Hematopoietic multipotent progenitor cell treated with erythropoietin and hydrocortisone succinate and interleukin-3 and kit ligand, for 17 days (in vitro differentiated cells): ENCODE data around the gene DUSP8.
"Not testable (repeated sequence)": the region's sequence is repeated elsewhere in the genome, so short reads cannot be mapped to it uniquely, and the experiment has no call there.

ENCODE experiments used
- DNase-seq: peaks from one replicate; pipeline ENCODE4 v3.0.0-alpha.2; 2015; ENCODE audit warnings: low spot score

Gene DUSP8

DNA sequence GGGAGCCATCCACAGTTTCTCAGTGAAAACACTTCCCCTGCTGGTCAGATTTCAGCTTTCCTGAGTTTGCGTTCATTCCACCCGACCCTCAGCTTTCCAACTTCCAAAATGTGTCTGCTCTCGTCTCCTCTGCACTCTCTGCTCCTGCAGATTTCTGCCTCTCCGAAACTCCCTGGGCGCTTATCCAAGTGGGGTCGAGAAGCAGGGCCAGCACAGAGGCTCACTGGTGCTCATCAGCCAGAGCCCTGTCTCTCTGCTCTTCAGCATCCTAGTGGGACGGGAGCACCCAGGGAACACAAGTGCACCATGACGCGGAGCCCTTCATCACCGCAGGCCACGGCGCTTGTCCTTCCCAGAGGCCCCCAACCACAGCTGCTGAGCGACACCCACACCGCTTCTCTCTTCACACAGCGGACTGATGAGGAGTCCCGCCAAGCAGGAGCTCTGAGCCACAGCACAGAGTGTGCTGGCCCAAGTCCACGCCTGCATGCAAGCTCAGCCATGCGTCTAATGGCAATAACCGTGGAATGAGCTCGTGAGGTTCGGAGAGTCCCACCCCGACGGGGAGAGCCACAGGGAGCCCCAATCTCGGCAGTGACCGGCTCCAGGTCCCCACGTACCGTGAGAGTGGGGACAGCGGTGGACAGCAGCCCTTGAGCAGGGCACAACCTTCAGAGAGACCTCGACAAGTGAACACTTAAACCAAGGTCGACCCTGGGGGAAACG is 57.6 kb downstream of the DUSP8 start:
- DNase-seq, result no peak

DNA sequence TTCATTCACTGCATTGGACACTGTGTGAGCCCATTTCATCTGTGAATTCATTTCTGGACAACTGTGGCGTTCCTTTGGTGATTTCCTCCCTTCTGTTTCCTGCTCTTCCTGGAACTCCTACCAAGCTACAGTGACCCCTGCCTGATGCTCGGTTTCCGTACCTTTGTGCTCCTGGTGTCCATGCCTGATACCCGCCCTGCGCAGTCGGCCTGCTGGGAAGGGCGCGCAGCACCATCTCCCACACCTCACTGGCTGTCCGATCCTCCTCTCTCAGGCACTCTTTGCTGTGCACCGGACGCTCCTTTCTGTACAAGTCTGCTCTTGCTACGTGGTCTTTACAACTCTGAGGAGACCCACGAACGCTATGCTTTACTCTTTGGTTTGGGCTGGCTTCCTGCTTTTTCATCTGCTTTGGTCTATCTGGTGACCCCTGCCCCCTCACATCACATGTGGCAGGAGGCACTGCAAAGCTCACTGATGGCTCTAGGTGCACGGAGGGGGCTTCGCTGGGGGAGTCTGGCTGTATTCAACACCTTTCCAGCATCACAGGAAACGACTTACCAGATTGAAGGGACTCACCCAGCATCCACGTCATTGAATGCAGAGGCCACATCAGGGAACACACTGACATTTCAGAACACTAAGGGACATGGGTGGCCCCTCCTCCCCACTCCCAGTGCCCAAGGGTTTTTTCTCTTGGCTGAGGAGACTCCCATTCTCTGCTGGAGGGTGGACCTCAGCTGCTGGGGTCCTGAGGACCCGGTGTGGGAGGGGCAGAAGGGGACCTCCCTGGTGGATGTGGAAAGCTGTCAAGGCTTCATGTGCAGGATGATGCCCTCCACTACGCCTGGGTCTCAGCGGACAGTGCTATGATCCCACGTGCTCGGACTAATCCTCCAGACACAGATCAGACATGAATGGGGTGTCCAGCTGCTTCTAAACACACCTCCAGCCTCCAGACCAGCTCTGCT is 58.5 kb downstream of the DUSP8 start:
- DNase-seq, result no peak

DNA sequence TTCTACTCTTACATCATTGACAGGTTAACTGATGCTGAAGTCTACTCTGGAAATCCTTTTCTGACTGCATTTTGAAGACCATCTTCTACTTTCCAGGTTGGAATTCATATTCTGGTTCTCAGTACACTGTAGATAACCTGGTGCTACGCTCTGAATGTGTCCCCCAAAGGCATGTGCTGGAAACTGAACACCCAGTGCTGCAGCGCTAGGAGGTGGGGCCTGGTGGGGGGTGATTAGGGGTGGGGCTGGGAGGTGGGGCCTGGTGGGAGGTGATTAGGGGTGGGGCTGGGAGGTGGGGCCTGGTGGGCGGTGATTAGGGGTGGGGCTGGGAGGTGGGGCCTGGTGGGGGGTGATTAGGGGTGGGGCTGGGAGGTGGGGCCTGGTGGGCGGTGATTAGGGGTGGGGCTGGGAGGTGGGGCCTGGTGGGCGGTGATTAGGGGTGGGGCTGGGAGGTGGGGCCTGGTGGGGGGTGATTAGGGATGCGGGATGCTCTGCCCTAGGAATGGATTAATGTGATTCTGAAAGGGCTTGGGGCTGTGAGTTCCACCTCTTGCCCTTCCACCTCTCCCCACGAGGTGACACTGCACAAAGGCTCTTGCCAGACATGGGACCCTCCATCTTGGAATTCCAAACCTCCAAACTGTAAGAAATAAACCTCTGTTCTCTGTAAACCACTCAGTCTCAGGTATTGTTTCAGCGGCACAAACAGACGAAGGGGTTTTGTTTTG is 59.4 kb downstream of the DUSP8 start:
- peak; percentile 43 for DNase-seq

DNA sequence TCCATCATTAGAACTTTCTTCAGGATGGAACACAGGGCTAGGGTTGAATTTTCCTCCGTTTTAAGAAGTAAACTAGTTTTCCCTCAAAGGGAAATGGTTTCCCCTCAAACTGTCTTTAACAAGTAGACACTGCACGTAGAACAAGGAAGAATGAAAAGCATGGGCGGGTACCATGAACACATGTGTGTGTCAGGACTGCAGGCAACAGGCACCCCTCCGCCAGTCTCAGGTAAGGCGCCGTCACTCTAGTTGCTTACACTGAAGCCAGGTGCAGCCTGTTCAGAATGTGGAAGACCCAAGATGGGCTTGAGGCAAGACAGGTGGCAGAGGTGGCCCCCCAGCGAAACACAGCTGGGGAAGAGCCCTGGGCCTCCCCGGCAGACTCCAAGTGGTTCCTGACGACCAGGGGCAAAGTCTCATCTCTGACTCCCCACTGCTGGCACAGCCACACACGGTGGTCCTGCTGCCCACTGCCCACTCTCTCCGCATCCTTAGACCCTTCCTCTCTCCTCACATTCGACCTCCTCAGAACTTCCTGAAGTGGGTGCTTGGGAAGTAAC is 60.1 kb downstream of the DUSP8 start:
- DNase-seq, result no peak

DNA sequence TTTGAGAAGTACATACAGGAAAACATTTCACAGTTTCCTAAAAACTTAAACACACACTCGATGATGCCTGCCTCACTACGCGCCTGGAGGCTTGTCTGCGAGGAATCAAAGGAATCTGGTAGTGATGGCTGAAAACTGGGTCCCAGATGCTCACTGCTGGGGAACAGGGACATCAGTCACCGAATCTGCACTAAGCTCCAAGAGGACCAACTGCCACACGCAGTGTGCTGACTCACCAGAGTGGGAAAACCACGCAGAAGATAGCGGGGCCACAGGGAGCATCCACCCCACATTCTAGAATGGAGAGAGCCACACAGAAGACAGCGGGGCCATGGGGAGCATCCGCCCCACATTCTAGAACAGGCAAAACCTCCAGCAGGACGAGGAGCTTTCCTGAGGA is 61.1 kb downstream of the DUSP8 start:
- no peak for DNase-seq

DNA sequence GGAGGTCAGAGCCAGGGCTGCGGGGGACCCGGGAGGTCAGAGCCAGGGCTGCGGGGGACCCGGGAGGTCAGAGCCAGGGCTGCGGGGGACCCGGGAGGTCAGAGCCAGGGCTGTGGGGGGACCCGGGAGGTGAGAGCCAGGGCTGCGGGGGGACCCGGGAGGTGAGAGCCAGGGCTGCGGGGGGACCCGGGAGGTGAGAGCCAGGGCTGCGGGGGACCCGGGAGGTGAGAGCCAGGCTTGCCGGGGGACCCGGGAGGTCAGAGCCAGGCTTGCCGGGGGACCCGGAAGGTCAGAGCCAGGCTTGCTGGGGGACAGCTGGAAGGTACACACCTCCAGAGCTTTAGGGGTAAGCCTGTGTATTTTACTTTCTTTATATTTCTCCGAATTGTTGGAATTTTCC is 61.7 kb downstream of the DUSP8 start:
- not testable (repeated sequence) for DNase-seq

DNA sequence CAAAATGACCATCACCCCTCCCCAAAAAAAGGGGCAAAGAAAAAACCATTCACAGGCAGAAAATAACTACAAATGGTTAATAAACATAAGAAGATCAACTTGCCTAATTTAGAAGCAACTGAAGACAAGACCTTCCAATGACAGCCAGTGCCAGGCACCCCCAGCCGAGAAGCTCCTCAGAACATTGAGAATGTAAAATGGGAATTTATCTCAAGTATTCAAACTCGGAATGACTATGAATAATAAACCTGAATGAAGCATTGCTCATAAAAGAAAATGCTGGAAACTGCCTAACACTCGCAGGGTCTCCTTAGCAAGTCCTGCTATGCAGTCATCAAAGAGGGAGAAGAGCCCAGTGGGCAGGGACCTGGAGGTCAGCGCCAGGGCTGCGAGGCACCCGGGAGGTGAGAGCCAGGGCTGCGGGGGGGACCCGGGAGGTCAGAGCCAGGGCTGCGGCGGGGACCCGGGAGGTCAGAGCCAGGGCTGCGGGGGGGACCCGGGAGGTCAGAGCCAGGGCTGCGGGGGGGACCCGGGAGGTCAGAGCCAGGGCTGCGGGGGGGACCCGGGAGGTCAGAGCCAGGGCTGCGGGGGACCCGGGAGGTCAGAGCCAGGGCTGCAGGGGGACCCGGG is 62.3 kb downstream of the DUSP8 start:
- no peak for DNase-seq

DNA sequence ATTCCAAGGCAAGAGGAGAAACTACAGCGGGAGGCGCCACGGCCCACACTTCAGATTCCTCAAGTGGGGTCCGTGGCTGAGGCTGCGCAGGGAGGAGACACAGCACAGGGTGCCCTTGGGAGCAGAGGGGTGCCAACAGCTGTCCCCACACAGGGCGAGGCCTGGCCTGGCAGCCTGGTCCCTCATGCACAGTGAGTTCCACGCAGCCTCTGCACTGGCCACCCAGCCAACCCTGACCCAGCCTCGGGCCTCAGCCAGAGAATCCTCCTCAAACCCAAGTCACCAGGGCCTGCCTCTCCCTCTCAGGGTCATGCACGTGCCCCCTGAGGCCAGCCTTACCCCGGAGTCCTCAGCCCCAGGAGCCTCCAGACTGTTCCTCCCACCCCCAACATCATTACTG is 63.1 kb downstream of the DUSP8 start:
- DNase-seq, result no peak

DNA sequence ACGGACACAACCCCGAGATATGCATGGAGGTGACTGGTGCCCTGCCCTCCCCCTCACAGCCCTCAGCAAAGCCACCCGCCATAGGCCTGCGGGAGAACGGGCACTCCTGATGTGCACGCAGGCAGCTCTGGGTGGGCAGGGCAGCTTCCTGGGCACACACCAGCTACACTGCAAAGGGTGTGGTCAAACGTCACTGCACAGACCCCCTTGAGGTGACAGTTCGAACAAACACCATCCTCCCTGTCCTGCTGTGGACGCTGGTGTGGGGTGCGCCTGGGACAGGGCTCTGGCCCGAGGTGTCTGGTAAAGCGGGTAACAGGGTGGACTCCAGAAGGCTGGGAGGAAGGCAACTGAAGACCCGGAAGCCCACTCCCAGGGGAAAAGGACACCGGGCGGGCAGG is 63.6 kb downstream of the DUSP8 start:
- no peak for DNase-seq

DNA sequence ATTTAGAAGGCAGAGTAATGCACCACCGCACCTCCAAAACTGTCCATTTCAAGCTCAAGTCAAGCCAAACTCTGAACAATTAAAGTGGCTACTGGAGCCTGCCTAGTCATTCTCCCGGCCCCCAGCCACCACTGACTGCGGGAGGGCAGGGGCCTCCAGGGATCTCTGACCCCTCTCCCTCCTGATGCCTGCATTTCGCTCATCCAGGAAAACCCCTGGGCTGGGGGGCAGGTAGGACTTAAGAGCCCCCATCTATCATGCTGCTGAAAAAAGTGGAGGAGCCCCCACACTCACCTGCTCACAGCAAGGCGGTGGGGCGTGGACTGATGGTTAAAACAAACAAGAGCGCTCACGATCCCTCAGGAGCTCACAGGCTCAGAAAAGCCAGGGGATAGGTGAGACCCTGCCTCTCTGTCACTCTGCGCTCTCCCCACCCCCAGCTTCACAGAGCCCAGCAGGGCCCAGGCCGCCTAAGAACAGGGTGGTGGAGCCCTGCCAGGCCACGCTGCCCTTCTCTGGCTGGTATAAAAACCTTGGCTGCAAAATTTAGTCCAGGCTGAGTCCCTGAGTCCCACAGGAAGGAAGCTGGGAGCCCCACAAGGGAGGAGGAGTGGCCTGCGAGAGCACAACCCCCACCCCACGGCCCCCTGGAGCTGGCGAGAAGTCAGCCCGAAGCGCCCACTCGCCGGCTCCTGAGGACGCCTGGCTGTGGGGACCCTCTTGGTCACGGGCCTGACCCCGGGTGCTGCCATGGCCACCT is 64.5 kb downstream of the DUSP8 start:
- DNase-seq, result no peak

DNA sequence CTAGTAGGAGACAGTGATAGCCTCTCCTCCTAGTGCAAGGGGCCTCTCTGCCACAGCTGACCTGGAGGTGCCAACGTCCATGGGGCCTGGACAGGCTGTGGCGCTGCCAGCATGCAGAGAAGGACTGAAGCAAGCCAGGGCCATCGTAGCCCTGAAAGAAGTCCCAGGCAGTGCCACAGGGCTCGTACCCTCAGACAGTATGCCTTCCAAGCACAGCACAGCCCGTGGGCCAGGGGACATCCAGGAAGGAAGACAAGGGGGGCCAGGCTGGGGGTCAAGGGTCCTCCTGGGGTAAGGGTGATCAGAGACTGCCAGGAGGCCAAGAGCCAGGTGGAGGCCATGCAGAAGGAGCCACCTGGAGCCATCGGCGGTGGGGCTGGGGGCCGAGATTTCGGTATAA is 65.1 kb downstream of the DUSP8 start:
- DNase-seq, result no peak

DNA sequence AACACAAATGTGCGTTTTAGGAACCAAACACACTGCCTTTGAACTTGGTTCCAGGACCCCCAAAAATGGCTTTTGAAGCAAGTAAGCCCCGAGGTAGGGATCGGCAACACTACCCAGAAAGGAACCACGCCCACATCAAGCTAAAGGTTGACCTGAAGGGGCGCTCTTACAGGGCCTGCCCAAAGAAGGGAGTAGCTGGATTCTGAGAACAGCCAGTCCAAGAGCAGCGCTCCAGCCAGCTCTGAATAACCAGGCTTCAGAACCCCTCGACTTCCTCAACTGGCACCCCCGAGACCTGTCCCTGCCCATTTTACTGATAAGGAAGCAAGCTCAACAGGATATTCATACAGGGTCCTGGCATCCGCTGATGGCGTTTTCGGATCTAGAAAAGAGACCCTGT is 66.6 kb downstream of the DUSP8 start:
- no peak for DNase-seq

DNA sequence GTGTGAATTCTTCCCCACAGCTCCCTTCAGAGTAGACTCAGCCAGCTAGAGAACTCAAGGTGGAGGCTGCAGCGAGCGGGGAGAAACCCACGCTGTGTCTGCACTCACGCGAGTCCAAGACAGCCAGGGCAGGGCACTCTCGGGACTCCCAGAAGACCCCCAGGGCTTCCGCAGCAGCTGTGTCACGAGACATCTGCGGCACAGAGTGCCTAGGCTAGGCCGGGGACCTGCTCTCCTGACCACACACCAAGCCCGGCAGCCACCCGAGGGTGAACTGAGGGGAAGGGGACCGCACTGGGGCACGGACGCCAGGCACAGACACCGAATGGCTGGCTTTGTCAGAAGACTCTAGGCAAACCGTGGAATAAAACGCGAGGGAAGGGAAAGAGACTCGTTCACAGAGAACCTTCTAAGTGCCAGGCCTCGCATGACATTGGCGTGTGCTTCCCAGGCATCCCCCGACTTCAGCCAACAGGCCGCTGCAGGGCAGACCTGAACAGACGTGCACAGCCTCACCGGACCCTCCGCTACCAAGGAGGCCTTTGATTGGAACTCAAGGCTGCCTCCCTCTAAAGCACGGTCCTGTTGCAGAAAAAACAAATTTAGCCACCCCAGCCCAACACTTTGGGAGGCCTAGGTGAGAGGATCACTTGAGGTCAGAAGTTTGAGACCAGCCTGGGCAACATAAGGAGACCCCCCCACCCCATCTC is 67.3 kb downstream of the DUSP8 start:
- no peak for DNase-seq

DNA sequence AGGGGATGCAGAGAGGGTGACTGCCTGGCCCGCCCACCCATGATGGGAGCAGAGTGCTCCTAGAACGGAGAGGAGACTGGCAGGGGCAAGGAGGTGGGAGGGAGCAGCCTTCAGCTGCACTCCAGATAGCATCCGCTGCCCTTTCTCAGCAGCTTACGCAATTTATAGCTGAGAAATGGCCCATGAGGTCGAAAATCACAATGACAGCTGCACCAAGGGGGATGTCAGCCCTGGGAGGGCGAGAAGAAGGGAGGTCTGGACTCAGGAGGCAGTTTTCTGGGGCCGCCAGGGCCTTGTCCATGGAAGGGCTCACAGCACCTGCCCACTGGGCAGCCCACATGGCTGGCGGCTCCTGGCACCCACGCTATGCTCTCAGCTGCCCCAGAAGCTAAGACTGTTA is 67.9 kb downstream of the DUSP8 start:
- no peak for DNase-seq
